HL-60 (cell line): ENCODE results near the gene SPATA20.

ENCODE experiments used
- DNase-seq, 2 experiments: peaks; one replicate each; pipeline ENCODE4 v3.0.0-alpha.2; 2010 to 2020; ENCODE audit warnings: low read depth in 1 of 2, low spot score in 1 of 2
- H3K27ac ChIP-seq: fragments of 250-450 bp; sonication (Bioruptor Pico); replicated peaks from 2 replicates; pipeline ENCODE4 v1.5.1; 2020; ENCODE audit warnings: mild to moderate bottlenecking, moderate library complexity
- H3K27me3 ChIP-seq: fragments of 250-450 bp; sonication (Bioruptor Pico); 2 replicates; pipeline ENCODE4 v1.5.1; 2021; ENCODE audit warnings: mild to moderate bottlenecking, moderate library complexity; ENCODE audit not compliant: insufficient read depth, poor library complexity, severe bottlenecking
- H3K4me3 ChIP-seq: replicated peaks from 2 replicates; pipeline ENCODE4 v1.5.1; 2011; ENCODE audit warnings: mild to moderate bottlenecking, control low read depth, low read length; ENCODE audit not compliant: insufficient read depth
- CTCF ChIP-seq: IDR thresholded peaks from one replicate; pipeline ENCODE4 v1.5.1; 2011; ENCODE audit warnings: low read length, control low read depth, inconsistent platforms; ENCODE audit not compliant: insufficient read depth
- GABPA ChIP-seq: IDR thresholded peaks from 2 replicates; pipeline ENCODE4 v1.6.1; 2012; ENCODE audit warnings: low read depth
- POLR2AphosphoS5 ChIP-seq: IDR thresholded peaks from 2 replicates; pipeline ENCODE4 v1.6.1; 2012; ENCODE audit warnings: low read depth
- REST ChIP-seq: IDR thresholded peaks from 2 replicates; pipeline ENCODE4 v1.6.1; 2012; ENCODE audit warnings: low read depth; ENCODE audit not compliant: insufficient replicate concordance
- SPI1 ChIP-seq: IDR thresholded peaks from 2 replicates; pipeline ENCODE4 v1.6.1; 2012; ENCODE audit warnings: low read depth, mild to moderate bottlenecking, borderline replicate concordance

The SPATA20 gene

DNA sequence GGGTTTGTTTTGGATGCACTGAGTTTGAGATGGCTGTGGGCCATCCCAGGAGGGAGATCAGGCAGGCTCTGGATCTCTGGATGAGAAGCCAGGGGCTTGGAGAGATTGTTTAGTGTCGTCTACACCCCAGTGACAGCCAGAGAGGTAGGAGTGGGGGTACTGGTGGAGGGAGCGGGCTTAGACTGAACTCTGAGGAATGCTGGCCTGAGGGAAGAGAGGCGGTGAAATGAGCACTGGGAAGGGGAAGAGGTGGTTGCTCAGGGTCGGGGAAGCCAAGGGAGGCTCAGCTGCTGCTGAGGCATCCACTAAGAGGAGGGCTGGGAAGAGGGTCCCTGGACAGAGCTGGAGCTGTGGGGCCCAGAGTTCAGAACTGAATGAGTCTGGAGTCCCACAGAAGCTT is 37.1 kb downstream of the SPATA20 start:
- no peak for DNase-seq
- H3K4me3 ChIP-seq: no peak overlapping the region
- H3K27ac ChIP-seq: no peak overlapping the region
- TF ChIP-seq REST (no peak), CTCF (no peak), GABPA (no peak), POLR2AphosphoS5 (no peak), SPI1 (no peak)
- H3K27me3 ChIP-seq: peaks cover 8% of the 10 kb centered on the region

GRCh38 chr17:50584749-50585148 is 37.8 kb downstream of the SPATA20 start:
- TF ChIP-seq SPI1 (no peak), POLR2AphosphoS5 (no peak), REST (no peak), GABPA (no peak), CTCF (no peak)
- Histone ChIP-seq H3K27me3 (peaks cover 8% of the 10 kb centered on the region), H3K27ac (no peak overlapping the region), H3K4me3 (no peak overlapping the region)
- no peak for DNase-seq

- Histone ChIP-seq H3K27ac (no peak overlapping the region), H3K4me3 (no peak overlapping the region), H3K27me3 (peaks cover 8% of the 10 kb centered on the region)
- no peak for DNase-seq
- TF ChIP-seq REST: no peak
- no peak for TF ChIP-seq GABPA
- no peak for TF ChIP-seq SPI1
- no peak for TF ChIP-seq CTCF
- no peak for TF ChIP-seq POLR2AphosphoS5
Measured at GRCh38 chr17:50585346-50585745, 38.4 kb downstream of the SPATA20 start.
